GM11168 (cell line): ENCODE data around the gene TRPT1.

Experiments used
- in situ Hi-C: fragments of 300-500 bp; cut with MboI; formaldehyde crosslinking; loops from one replicate; pipeline ENCODE4 v1.12.0; 2022; ENCODE audit warnings: low sequenced_read_pairs; ENCODE audit not compliant: unreplicated experiment

Gene TRPT1

GRCh38 chr11:64232182-64232966, 6.4 kb upstream of the TRPT1 start:
- in situ Hi-C loops = no loop called here

- in situ Hi-C loops = no loop called here
Measured at GRCh38 chr11:64231546-64231945, 5.6 kb upstream of the TRPT1 start.

GRCh38 chr11:64230985-64231365, 5.0 kb upstream of the TRPT1 start:
- in situ Hi-C loops = no loop called here

GRCh38 chr11:64230171-64230984, 4.4 kb upstream of the TRPT1 start, which contains the start of gene DNAJC4:
TSS of gene DNAJC4 (plus strand) at chr11:64230548. CDS start at chr11:64230855, 307 bp downstream.
- in situ Hi-C loops = no loop called here

- in situ Hi-C loops = no loop called here
Measured at GRCh38 chr11:64229744-64230170, 3.8 kb upstream of the TRPT1 start.

- in situ Hi-C loops = no loop called here
Measured at GRCh38 chr11:64229090-64229743, 3.2 kb upstream of the TRPT1 start.

- in situ Hi-C loops = no loop called here
Measured at GRCh38 chr11:64227405-64227956, 1.5 kb upstream of the TRPT1 start.

GRCh38 chr11:64226507-64227051, 593 bp upstream of the TRPT1 start:
- in situ Hi-C loops = no loop called here

GRCh38 chr11:64224891-64225607, 937 bp downstream of the TRPT1 start:
- in situ Hi-C loops = no loop called here

GRCh38 chr11:64224151-64224890, 1.7 kb downstream of the TRPT1 start:
- in situ Hi-C loops = no loop called here

GRCh38 chr11:64223001-64223651, 2.9 kb downstream of the TRPT1 start:
- in situ Hi-C loops = no loop called here

- in situ Hi-C loops = no loop called here
Measured at GRCh38 chr11:64222651-64223000, 3.4 kb downstream of the TRPT1 start.

- in situ Hi-C loops = no loop called here
Measured at GRCh38 chr11:64220798-64221197, 5.2 kb downstream of the TRPT1 start.

GRCh38 chr11:64220271-64220670, 5.7 kb downstream of the TRPT1 start:
- in situ Hi-C loops = no loop called here

GRCh38 chr11:64219755-64220154, 6.2 kb downstream of the TRPT1 start:
- in situ Hi-C loops = no loop called here

- in situ Hi-C loops = no loop called here
Measured at GRCh38 chr11:64219354-64219684, 6.7 kb downstream of the TRPT1 start.

- in situ Hi-C loops = no loop called here
Measured at GRCh38 chr11:64218628-64219353, 7.2 kb downstream of the TRPT1 start.

- in situ Hi-C loops = no loop called here
Measured at GRCh38 chr11:64216879-64217278, 9.1 kb downstream of the TRPT1 start.
